Astrocyte (in vitro differentiated cells and primary cell): ENCODE results near the gene BORCS5.

Source experiments
- EZH2 ChIP-seq: IDR thresholded peaks from 2 replicates; pipeline ENCODE4 v1.6.1; 2012; ENCODE audit warnings: mild to moderate bottlenecking, low read length, inconsistent platforms; ENCODE audit not compliant: insufficient read depth
- TF ChIP-seq, protein P1 (sequence below): IDR thresholded peaks from 2 replicates; pipeline ENCODE4 v1.5.1; 2011; ENCODE audit warnings: low read depth, mild to moderate bottlenecking, inconsistent platforms, low read length, moderate library complexity; ENCODE audit not compliant: insufficient read depth

DNA sequence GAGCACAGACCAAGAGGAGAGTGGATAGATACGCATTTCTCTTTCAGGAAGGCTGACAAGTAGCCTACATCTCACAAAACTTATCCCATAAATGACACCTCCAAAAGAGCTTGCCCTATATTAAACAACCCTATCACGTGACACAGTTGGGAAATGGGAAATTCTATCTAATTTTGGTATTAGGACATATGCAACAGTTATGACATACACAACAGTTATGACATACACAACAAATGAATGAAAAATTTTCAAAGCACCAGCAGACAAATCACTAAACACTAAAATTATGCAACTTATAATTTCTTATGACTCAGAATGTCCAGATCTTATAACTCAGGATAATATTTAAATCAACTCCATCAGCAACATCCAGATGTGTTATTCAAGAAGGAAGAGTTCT, 151.7 kb downstream of the BORCS5 start:
- TF ChIP-seq, protein P1, sequence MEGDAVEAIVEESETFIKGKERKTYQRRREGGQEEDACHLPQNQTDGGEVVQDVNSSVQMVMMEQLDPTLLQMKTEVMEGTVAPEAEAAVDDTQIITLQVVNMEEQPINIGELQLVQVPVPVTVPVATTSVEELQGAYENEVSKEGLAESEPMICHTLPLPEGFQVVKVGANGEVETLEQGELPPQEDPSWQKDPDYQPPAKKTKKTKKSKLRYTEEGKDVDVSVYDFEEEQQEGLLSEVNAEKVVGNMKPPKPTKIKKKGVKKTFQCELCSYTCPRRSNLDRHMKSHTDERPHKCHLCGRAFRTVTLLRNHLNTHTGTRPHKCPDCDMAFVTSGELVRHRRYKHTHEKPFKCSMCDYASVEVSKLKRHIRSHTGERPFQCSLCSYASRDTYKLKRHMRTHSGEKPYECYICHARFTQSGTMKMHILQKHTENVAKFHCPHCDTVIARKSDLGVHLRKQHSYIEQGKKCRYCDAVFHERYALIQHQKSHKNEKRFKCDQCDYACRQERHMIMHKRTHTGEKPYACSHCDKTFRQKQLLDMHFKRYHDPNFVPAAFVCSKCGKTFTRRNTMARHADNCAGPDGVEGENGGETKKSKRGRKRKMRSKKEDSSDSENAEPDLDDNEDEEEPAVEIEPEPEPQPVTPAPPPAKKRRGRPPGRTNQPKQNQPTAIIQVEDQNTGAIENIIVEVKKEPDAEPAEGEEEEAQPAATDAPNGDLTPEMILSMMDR: no peak
- TF ChIP-seq EZH2: no peak
